Effector memory CD8-positive, alpha-beta T cell (primary cell): ENCODE measurements around the gene GRAMD1C.

Source experiments
- ATAC-seq: fragments of 150-1000 bp; cut with Tn5 transposase; replicated peaks from 2 replicates; pipeline ENCODE4 v1.10.0; 2021; ENCODE audit warnings: mild to moderate bottlenecking, moderate library complexity
- DNase-seq, 3 experiments: peaks; one replicate each; pipeline ENCODE4 v3.0.0; 2021
- H3K27ac Mint-ChIP-seq, 2 donors: one replicate each; pipeline ENCODE4 v1.8.0; 2022; ENCODE audit warnings: mild to moderate bottlenecking in 2 of 2, mixed read lengths in 2 of 2, moderate library complexity in 2 of 2
- H3K27me3 Mint-ChIP-seq, 2 donors: one replicate each; pipeline ENCODE4 v1.8.0; 2022; ENCODE audit warnings: mixed read lengths in 2 of 2
- H3K36me3 Mint-ChIP-seq: one replicate; pipeline ENCODE4 v1.8.0; 2022; ENCODE audit warnings: mild to moderate bottlenecking, moderate library complexity, mixed read lengths; ENCODE audit not compliant: insufficient read depth
- H3K4me1 Mint-ChIP-seq, 2 donors: one replicate each; pipeline ENCODE4 v1.8.0; 2022; ENCODE audit warnings: low read depth in 2 of 2, mixed read lengths in 2 of 2
- H3K4me3 Mint-ChIP-seq, 2 donors: one replicate each; pipeline ENCODE4 v1.8.0; 2022; ENCODE audit warnings: mild to moderate bottlenecking in 2 of 2, mixed read lengths in 2 of 2, moderate library complexity in 2 of 2
- H3K9me3 Mint-ChIP-seq, 2 donors: one replicate each; pipeline ENCODE4 v1.8.0; 2022; ENCODE audit warnings: mixed read lengths in 2 of 2

Gene GRAMD1C

GRCh38 chr3:113878403-113878802, 39.8 kb downstream of the GRAMD1C start:
- H3K36me3 Mint-ChIP-seq = no peaks in the 10 kb centered on the region
- no peak overlapping the region for H3K27ac Mint-ChIP-seq
- no peak for ATAC-seq
- H3K27me3 Mint-ChIP-seq = peaks cover 12 to 13% of the 10 kb centered on the region in 2 donors
- no peaks in the 10 kb centered on the region for H3K9me3 Mint-ChIP-seq
- no peaks in the 10 kb centered on the region for H3K4me1 Mint-ChIP-seq
- no peak for DNase-seq
- no peak overlapping the region for H3K4me3 Mint-ChIP-seq

GRCh38 chr3:113885050-113885449, 46.5 kb downstream of the GRAMD1C start:
- no peak for ATAC-seq
- H3K27ac Mint-ChIP-seq = no peak overlapping the region

GRCh38 chr3:113890256-113890900, 51.8 kb downstream of the GRAMD1C start:
- no peaks in the 10 kb centered on the region for H3K27me3 Mint-ChIP-seq
- ATAC-seq (no peak), DNase-seq (no peak)
- H3K36me3 Mint-ChIP-seq = peaks cover 3% of the 10 kb centered on the region
- no peaks in the 10 kb centered on the region for H3K4me1 Mint-ChIP-seq
- no peak overlapping the region for H3K27ac Mint-ChIP-seq
- H3K9me3 Mint-ChIP-seq = no peaks in the 10 kb centered on the region
- H3K4me3 Mint-ChIP-seq = no peak overlapping the region

More at GRCh38 chr3:113885050-113885449, 46.5 kb downstream of the GRAMD1C start:
- H3K4me3 Mint-ChIP-seq = no peak overlapping the region
- H3K36me3 Mint-ChIP-seq = peaks cover 3% of the 10 kb centered on the region
- H3K9me3 Mint-ChIP-seq = no peaks in the 10 kb centered on the region
- H3K27me3 Mint-ChIP-seq = no peaks in the 10 kb centered on the region
- no peaks in the 10 kb centered on the region for H3K4me1 Mint-ChIP-seq
- no peak for DNase-seq

- Mint-ChIP-seq H3K4me1 (peaks cover 0 to 3% of the 10 kb centered on the region in 2 donors), H3K36me3 (no peaks in the 10 kb centered on the region), H3K4me3 (no peak overlapping the region), H3K27ac (no peak overlapping the region), H3K9me3 (no peaks in the 10 kb centered on the region), H3K27me3 (peaks cover 0 to 6% of the 10 kb centered on the region in 2 donors)
- ATAC-seq (no peak), DNase-seq (no peak)
Measured at GRCh38 chr3:113894927-113895326, 56.3 kb downstream of the GRAMD1C start.

GRCh38 chr3:113895964-113896363, 57.4 kb downstream of the GRAMD1C start:
- Mint-ChIP-seq H3K27me3 (peaks cover 0 to 6% of the 10 kb centered on the region in 2 donors), H3K27ac (peak overlapping the region in 1 of 2 donors; percentile 41)
- ATAC-seq = no peak

GRCh38 chr3:113896930-113897329, 58.3 kb downstream of the GRAMD1C start:
- H3K4me3 Mint-ChIP-seq = no peak overlapping the region
- H3K27ac Mint-ChIP-seq = no peak overlapping the region
- H3K9me3 Mint-ChIP-seq = no peaks in the 10 kb centered on the region
- H3K36me3 Mint-ChIP-seq = no peaks in the 10 kb centered on the region
- peaks cover 0 to 6% of the 10 kb centered on the region in 2 donors for H3K27me3 Mint-ChIP-seq
- ATAC-seq (no peak), DNase-seq (no peak)
- H3K4me1 Mint-ChIP-seq = peaks cover 0 to 3% of the 10 kb centered on the region in 2 donors

More at GRCh38 chr3:113895964-113896363, 57.4 kb downstream of the GRAMD1C start:
- no peak overlapping the region for H3K4me3 Mint-ChIP-seq
- no peak for DNase-seq
- H3K4me1 Mint-ChIP-seq = peaks cover 0 to 3% of the 10 kb centered on the region in 2 donors
- no peaks in the 10 kb centered on the region for H3K36me3 Mint-ChIP-seq
- no peaks in the 10 kb centered on the region for H3K9me3 Mint-ChIP-seq

- peaks cover 0 to 3% of the 10 kb centered on the region in 2 donors for H3K4me1 Mint-ChIP-seq
- peaks cover 0 to 6% of the 10 kb centered on the region in 2 donors for H3K27me3 Mint-ChIP-seq
- no peaks in the 10 kb centered on the region for H3K36me3 Mint-ChIP-seq
- H3K27ac Mint-ChIP-seq = no peak overlapping the region
- peak overlapping the region in 1 of 2 donors; percentile 5 for H3K4me3 Mint-ChIP-seq
- ATAC-seq (peak; percentile 49), DNase-seq (no peak)
- H3K9me3 Mint-ChIP-seq = no peaks in the 10 kb centered on the region
Measured at GRCh38 chr3:113897373-113897777, 58.8 kb downstream of the GRAMD1C start.

GRCh38 chr3:113898892-113899291, 60.3 kb downstream of the GRAMD1C start:
- no peak overlapping the region for H3K27ac Mint-ChIP-seq
- H3K4me3 Mint-ChIP-seq = no peak overlapping the region
- peaks cover 0 to 6% of the 10 kb centered on the region in 2 donors for H3K27me3 Mint-ChIP-seq
- peaks cover 6% of the 10 kb centered on the region for H3K36me3 Mint-ChIP-seq
- H3K9me3 Mint-ChIP-seq = no peaks in the 10 kb centered on the region
- peaks cover 0 to 3% of the 10 kb centered on the region in 2 donors for H3K4me1 Mint-ChIP-seq
- ATAC-seq (no peak), DNase-seq (no peak)

GRCh38 chr3:113906568-113907140, 68.1 kb downstream of the GRAMD1C start:
- Mint-ChIP-seq H3K4me1 (no peaks in the 10 kb centered on the region), H3K27me3 (no peaks in the 10 kb centered on the region), H3K9me3 (no peaks in the 10 kb centered on the region), H3K27ac (no peak overlapping the region), H3K36me3 (peaks cover 9% of the 10 kb centered on the region), H3K4me3 (no peak overlapping the region)
- ATAC-seq (no peak), DNase-seq (no peak)

- H3K27ac Mint-ChIP-seq = no peak overlapping the region
- H3K4me1 Mint-ChIP-seq = peaks cover 0 to 3% of the 10 kb centered on the region in 2 donors
Measured at GRCh38 chr3:113908133-113908532, 69.5 kb downstream of the GRAMD1C start.

GRCh38 chr3:113910966-113911365, 72.4 kb downstream of the GRAMD1C start:
- no peaks in the 10 kb centered on the region for H3K27me3 Mint-ChIP-seq
- no peaks in the 10 kb centered on the region for H3K9me3 Mint-ChIP-seq
- no peak for ATAC-seq
- peaks cover 3% of the 10 kb centered on the region for H3K36me3 Mint-ChIP-seq
- no peak overlapping the region for H3K27ac Mint-ChIP-seq
- H3K4me3 Mint-ChIP-seq = no peak overlapping the region
- H3K4me1 Mint-ChIP-seq = peaks cover 0 to 3% of the 10 kb centered on the region in 2 donors
- DNase-seq = no peak

More at GRCh38 chr3:113908133-113908532, 69.5 kb downstream of the GRAMD1C start:
- DNase-seq = no peak
- peaks cover 3% of the 10 kb centered on the region for H3K36me3 Mint-ChIP-seq
- no peaks in the 10 kb centered on the region for H3K27me3 Mint-ChIP-seq
- no peak for ATAC-seq
- H3K4me3 Mint-ChIP-seq = no peak overlapping the region
- no peaks in the 10 kb centered on the region for H3K9me3 Mint-ChIP-seq

GRCh38 chr3:113912552-113913236, 74.1 kb downstream of the GRAMD1C start:
- Mint-ChIP-seq H3K36me3 (peaks cover 3% of the 10 kb centered on the region), H3K27me3 (no peaks in the 10 kb centered on the region), H3K27ac (peak overlapping the region; percentile 59 to 84), H3K4me1 (peaks cover 0 to 3% of the 10 kb centered on the region in 2 donors), H3K4me3 (peak overlapping the region; percentile 35 to 62), H3K9me3 (no peaks in the 10 kb centered on the region)
- ATAC-seq = peak; percentile 93
- DNase-seq = peak; percentile 12 to 30 (median 21)

GRCh38 chr3:113914646-113915045, 76.1 kb downstream of the GRAMD1C start:
- Mint-ChIP-seq H3K4me1 (peaks cover 0 to 3% of the 10 kb centered on the region in 2 donors), H3K36me3 (peaks cover 3% of the 10 kb centered on the region), H3K27me3 (no peaks in the 10 kb centered on the region), H3K4me3 (no peak overlapping the region), H3K27ac (no peak overlapping the region), H3K9me3 (no peaks in the 10 kb centered on the region)
- ATAC-seq = no peak
- DNase-seq = no peak
